Adrenal gland (tissue), 12 donors: ENCODE measurements around the gene RANBP10. TPM values are rescaled to one million over a fixed set of nuclear protein-coding genes. Genes with fewer than 3 reads are reported as not detected.

Experiments used
- DNase-seq, 7 donors: peaks; one replicate each; pipeline ENCODE4 v3.0.0-alpha.2; 2019 to 2020
- H3K27ac ChIP-seq, 5 donors: fragments of 200-600 bp; sonication (generic) in 4 of 5; 1 replicate in 3 of 5; 2 replicates in 2 of 5; pipeline versions ENCODE4 v1.5.1 to v1.8.0; 2016 to 2020; ENCODE audit warnings: mild to moderate bottlenecking in 1 of 5
- H3K27me3 ChIP-seq: fragments of 200-600 bp; 2 replicates; pipeline ENCODE4 v1.8.0; 2021
- H3K36me3 ChIP-seq, 2 donors: fragments of 200-600 bp; replicated peaks in 1 of 2; 1 replicate in 1 of 2; 2 replicates in 1 of 2; pipeline versions ENCODE4 v1.5.1 to v1.8.0; 2018 to 2022
- H3K4me1 ChIP-seq, 2 donors: fragments of 200-600 bp; replicated peaks in 1 of 2; 1 replicate in 1 of 2; 2 replicates in 1 of 2; pipeline versions ENCODE4 v1.5.1 to v1.8.0; 2018 to 2021
- H3K4me3 ChIP-seq, 4 donors: fragments of 200-600 bp; sonication (generic) in 3 of 4; one replicate each; pipeline ENCODE4 v1.5.1; 2016 to 2018
- H3K9me3 ChIP-seq, 3 donors: fragments of 200-600 bp; sonication (generic) in 1 of 3; replicated peaks in 1 of 3; 1 replicate in 2 of 3; 2 replicates in 1 of 3; pipeline versions ENCODE4 v1.5.1 to v1.8.0; 2016 to 2021
- CTCF ChIP-seq, 6 experiments: fragments of 450-650 bp in 4 of 6; fragments of 200-600 bp in 2 of 6; sonication (generic) in 1 of 6; IDR thresholded peaks; 1 replicate in 5 of 6; 2 replicates in 1 of 6; pipeline versions ENCODE4 v1.5.1 to v1.8.0; 2016 to 2021; ENCODE audit warnings: antibody characterized with exemption in 6 of 6, mild to moderate bottlenecking in 2 of 6, moderate library complexity in 1 of 6
- POLR2A ChIP-seq, 2 donors: fragments of 450-650 bp; IDR thresholded peaks; one replicate each; pipeline ENCODE4 v1.6.1; 2017; ENCODE audit warnings: antibody characterized with exemption in 2 of 2, mild to moderate bottlenecking in 2 of 2, moderate library complexity in 1 of 2
- WGBS, 4 donors: extraction: QIAGEN DNeasy Blood & Tissue Kit in 2 of 4; methylation state at CpG; one replicate each; pipeline versions ENCODE4 v1.1.5 to v1.1.7; 2013 to 2017; 5-methylcytosine and 5-hydroxymethylcytosine counted together
- intact Hi-C, 2 donors: fragments of 100-400 bp; cut with DNase I; formaldehyde crosslinking; loops; one replicate each; pipeline versions ENCODE4 v1.14.1 to v1.15.0; 2022 to 2023
- polyA plus RNA-seq, 3 donors: library from polyadenylated mRNA; stranded (reverse); fragments of 200-250 nt in 2 of 3; fragments of 350-450 nt in 1 of 3; fragmentation: Illumina TruSeq in 1 of 3; extraction: RNeasy Lipid Tissue Mini Kit (QIAGEN cat#74804) in 1 of 3; gene quantifications; one replicate each; pipeline ENCODE4 v1.2.3, GENCODE V29; 2013 to 2014
- total RNA-seq, 9 donors: library from RNA; depleted of rRNA in 4 of 9; stranded (reverse); fragments of >200 nt in 4 of 9; fragments of 120-200 nt in 1 of 9; fragmentation: NEBNext Ultra II Directional in 1 of 9; extraction: Animal tissue kit (Norgen Biotek cat#: 25700) in 1 of 9; gene quantifications; one replicate each; pipeline versions ENCODE4 v1.1.0 to v1.2.4, GENCODE V29; 2013 to 2023
- donor health status: healthy with polysubstance abuse.
- donor health status: Bipolar disorder and iron deficiency.
- donor health status: DM: yes; HTN: yes; CAD: no.
- donor health status: DM: no; HTN: no; CAD: no.
- donor health status: DM: no; HTN: no; CAD: no.
- donor health status: DM: yes; HTN: yes; CAD: no.

The RANBP10 gene
- total and polyA plus RNA-seq, 12 donors = 9.4 to 74.1 (median 21.6) TPM

- Histone ChIP-seq H3K27ac (peak overlapping the region in 1 of 5 donors; percentile 10), H3K4me1 (peaks cover 8 to 22% of the 10 kb centered on the region in 2 donors), H3K27me3 (no peaks in the 10 kb centered on the region), H3K36me3 (no peaks in the 10 kb centered on the region), H3K4me3 (no peak overlapping the region), H3K9me3 (no peaks in the 10 kb centered on the region)
- WGBS, 4 donors = 49 to 66% (median 55%) methylated on average over 5 of the region's 5 CpGs
- TF ChIP-seq POLR2A (IDR thresholded peaks at IDR 0.05) (no peak), CTCF (IDR thresholded peaks at IDR 0.05) (no peak)
- peak in 1 of 7 donors; percentile 22 for DNase-seq
- intact Hi-C loops = no loop called here
Measured at GRCh38 chr16:67779256-67780014, 26.9 kb downstream of the RANBP10 start.

DNA sequence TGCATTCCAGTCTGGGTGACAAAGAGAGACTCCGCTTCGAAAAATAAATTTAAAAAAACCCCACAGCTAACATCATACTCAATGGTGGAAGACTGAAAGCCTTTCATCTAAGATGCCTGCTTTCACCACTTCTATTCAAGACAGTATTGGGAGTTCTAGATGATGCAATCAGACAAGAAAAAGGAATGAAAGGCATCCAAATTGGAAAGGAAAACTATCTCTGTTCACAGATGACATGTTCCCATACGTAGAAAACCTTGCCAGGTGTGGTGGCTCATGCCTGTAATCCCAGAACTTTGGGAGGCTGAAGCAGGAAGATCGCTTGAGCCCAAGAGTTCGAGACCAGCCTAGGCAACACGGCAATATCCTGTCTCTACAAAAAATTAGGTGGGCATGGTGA is 31.1 kb downstream of the RANBP10 start:
- H3K27ac ChIP-seq = no peak overlapping the region
- H3K36me3 ChIP-seq = peaks cover 0 to 5% of the 10 kb centered on the region in 2 donors
- peaks cover 31 to 41% of the 10 kb centered on the region in 2 donors for H3K4me1 ChIP-seq
- no peak overlapping the region for H3K4me3 ChIP-seq
- WGBS, 4 donors = 90 to 99% (median 96%) methylated on average over 6 of the region's 6 CpGs
- intact Hi-C loops = no loop called here
- no peak for DNase-seq
- TF ChIP-seq POLR2A (IDR thresholded peaks at IDR 0.05) = no peak
- TF ChIP-seq CTCF (IDR thresholded peaks at IDR 0.05) = no peak
- H3K27me3 ChIP-seq = no peaks in the 10 kb centered on the region
- no peaks in the 10 kb centered on the region for H3K9me3 ChIP-seq

GRCh38 chr16:67774457-67774853 is 31.9 kb downstream of the RANBP10 start:
- Histone ChIP-seq H3K27ac (peak overlapping the region; percentile 17 to 84 (median 84)), H3K9me3 (no peaks in the 10 kb centered on the region)

More at GRCh38 chr16:67774457-67774853, 31.9 kb downstream of the RANBP10 start:
- intact Hi-C loops = no loop called here
- TF ChIP-seq POLR2A (IDR thresholded peaks at IDR 0.05) (no peak), CTCF (IDR thresholded peaks at IDR 0.05) (no peak)
- Histone ChIP-seq H3K27me3 (no peaks in the 10 kb centered on the region), H3K4me1 (peaks cover 33 to 39% of the 10 kb centered on the region in 2 donors), H3K36me3 (peaks cover 0 to 7% of the 10 kb centered on the region in 2 donors), H3K4me3 (no peak overlapping the region)
- 56 to 73% (median 72%) methylated on average over 1 to 3 of the region's 3 CpGs for WGBS, 4 donors
- peak in 4 of 7 donors; percentile 23 to 54 (median 34) for DNase-seq
